Posterior cingulate gyrus (tissue), 11 donors: ENCODE data around the gene REC8.
"Not testable (repeated sequence)": the region's sequence is repeated elsewhere in the genome, so short reads cannot be mapped to it uniquely, and the experiment has no call there.

ENCODE experiments used
- DNase-seq, 10 donors: peaks; one replicate each; pipeline versions ENCODE4 v3.0.0 to v3.0.0-alpha.2; 2020 to 2021; ENCODE audit warnings: mixed read lengths in 3 of 10
- intact Hi-C: fragments of 100-400 bp; cut with DNase I; formaldehyde crosslinking; loops from one replicate; pipeline ENCODE4 v1.15.1; 2023

The REC8 gene

DNA sequence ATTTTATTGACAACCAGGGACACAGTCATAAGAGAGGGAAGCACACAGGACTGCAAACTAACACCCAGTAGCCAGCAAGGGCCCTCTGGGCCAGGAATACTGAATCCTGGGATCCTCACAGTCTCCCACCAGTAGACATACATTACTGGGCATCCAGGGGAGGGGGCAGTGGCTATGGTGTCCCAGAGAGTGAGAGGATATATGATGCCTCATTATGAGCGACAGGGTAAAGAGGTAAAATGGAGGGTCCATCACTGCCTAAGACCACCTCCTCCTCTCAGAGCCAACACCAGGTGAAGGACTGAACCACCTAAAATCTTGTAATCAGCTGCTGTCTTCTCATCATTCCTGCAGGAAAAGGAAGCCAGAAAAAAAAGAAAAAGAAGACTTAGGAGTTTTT, 45.0 kb downstream of the REC8 start:
- intact Hi-C loops, DNase-seq: not testable (repeated sequence)

DNA sequence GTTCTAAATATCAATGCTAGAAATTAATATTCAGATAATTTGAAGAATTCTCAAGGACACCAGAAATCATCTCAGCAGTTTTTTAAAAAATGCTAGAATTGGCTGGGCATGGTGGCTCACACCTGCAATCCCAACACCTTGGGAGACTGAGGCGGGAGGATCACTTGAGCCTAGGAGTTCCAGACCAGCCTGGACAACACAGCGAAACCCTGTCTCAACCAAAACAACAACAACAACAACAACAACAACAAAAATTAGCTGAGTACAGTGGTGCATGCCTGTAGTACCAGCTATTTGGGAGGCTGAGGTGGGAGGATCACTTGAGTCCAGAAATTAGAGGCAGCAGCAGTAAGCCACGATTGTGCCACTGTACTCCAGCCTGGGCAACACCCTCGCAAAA, 47.2 kb downstream of the REC8 start:
- intact Hi-C loops, result no loop called here
- no peak for DNase-seq

DNA sequence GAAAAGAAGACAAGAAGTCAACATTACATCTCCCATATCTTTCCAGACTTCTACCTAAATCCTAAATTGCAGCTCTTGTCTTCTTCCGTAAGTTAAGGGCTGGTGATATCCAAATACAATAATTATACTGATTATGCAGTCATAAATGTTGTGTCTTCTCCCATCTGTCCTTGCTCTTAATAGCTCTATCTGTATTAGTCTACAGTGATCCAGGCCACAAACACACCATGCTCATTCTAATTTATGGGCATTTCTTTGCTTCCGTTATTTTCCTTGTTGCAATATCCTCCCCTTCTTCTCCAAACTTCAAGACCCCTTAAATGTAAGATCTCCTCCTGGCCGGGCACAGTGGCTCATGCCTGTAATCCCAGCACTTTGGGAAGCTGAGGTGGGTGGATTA, 47.6 kb downstream of the REC8 start:
- DNase-seq, result no peak
- intact Hi-C loops, result no loop called here

DNA sequence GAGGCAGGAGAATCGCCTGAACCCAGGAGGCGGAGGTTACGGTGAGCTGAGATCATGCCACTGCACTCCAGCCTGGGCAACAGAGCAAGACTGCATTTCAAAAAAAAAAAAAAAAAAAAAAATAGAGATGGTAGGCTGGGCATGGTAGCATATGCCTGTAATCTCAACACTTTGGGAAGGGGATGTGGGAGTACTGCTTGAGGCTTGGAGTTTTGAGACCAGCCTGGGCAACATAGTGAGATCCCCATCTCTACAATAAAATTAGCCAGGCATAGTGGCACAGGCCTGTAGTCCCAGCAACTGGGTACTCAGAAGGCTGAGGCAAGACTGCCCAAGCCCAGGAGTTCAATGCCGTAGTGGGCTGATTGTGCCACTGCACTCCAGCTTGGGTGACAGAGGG, 51.1 kb downstream of the REC8 start:
- DNase-seq, intact Hi-C loops: not testable (repeated sequence)

DNA sequence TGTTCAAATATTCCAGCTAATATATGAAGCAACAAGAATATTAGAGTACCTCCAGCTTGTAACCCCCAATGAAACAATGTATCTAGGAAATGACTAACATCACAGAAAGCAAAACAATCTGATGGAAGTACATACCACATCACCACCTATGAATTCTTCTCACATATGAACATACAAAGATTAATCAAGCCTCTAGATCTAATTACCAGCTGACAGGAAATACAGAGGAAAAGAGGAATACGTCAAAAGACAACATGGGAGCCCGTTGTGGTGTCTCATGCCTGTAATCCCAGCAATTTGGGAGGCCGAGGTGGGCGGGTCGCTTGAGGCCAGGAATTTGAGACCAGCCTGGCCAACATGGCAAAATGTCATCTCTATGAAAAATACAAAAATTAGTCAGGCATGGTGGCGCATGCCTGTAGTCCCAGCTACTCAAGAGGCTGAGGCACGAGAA, 52.8 kb downstream of the REC8 start:
- intact Hi-C loops, result no loop called here
- DNase-seq, result no peak

DNA sequence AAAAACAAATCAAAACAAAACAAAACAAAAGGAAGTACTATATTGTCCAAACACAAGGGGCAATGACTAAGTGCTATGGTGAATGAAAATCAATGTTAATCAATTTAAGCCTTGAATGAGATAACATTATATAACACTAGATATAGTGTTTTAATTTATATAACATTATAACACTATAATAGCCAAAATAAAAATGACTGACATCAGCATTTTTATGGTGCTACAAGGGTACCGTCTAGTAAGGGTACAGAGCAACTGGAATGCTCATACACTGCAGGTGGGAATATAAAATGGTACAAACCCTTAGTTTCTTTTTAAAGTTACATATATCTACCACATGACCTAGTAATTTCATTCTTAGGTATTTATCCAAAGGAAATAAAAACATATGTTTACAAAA, 54.6 kb downstream of the REC8 start:
- DNase-seq, result no peak
- intact Hi-C loops, result no loop called here

DNA sequence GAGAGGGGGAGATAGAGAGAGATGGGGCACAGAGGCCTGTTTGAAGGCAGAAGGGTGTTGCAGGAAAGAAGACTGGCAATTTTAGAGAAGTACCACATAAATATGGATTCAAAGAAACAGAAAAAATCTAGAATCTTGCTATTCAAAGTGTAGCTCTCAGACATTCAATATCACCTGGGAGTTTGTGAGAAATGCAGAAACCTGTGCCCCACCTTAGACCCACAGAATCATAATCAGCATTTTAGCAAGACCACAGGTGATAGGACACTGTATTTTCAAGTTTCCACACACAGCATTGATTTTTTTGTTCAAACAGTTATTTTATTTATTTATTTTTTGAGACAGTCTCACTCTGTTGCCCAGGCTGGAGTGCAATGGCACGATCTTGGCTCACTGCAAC, 57.0 kb downstream of the REC8 start:
- intact Hi-C loops, result no loop called here
- DNase-seq, result no peak
